NCI-H526 (cell line): ENCODE data around the gene CYP24A1.

Experiments used
- DNase-seq, 2 experiments: peaks; one replicate each; lab custom pipeline; 2025; lab: John Stamatoyannopoulos, UW

Gene CYP24A1

DNA sequence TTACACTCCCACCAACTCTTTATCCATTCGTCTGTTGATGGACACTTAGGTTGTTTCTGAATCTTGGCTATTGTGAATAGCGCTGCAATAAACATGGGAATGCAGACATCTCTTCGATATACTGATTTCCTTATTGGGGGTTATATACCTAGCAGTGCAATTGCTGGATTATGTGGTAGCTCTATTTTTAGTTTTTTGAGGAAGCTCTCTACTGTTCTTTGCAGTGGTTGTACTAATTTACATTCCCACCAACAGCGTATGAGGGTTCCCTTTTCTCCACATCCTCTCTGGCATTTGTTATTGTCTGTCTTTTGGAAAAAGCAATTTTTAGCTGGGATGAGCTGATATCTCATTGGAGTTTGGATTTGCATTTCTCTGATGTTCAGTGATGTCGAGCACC is 29.5 kb upstream of the CYP24A1 start:
- no peak for DNase-seq

DNA sequence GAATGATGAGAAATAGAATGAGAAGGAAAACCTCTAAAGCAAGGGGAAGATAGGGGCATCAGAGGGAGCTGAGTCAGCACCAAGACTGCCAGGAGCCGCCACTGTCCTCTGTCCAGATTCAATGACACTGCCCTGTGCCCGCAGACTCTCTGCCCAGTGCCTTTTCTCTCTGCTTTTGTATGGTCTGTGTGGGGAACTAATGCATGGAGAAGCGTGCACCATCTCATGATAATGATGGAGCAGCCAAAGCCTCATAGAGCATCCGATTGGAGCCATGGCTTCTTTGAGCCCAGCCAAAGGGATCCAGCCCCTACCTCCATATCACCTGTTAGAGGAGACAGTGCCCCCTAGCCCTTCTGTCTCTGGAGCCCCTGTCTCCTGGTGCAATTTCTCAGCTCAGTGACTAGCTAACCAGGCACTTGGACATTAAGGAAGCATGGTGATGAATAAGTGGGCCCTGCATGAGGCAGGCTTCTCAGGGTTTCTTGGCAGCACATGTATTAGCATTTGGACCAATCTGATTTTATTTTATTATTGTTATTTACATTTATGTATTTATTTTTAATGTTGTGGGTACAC is 27.6 kb upstream of the CYP24A1 start:
- no peak for DNase-seq

GRCh38 chr20:54200487-54201267 is 26.9 kb upstream of the CYP24A1 start:
- peak; percentile 8 to 32 for DNase-seq

GRCh38 chr20:54199721-54200176 is 26.0 kb upstream of the CYP24A1 start:
- DNase-seq: peak; percentile 73 to 84

DNA sequence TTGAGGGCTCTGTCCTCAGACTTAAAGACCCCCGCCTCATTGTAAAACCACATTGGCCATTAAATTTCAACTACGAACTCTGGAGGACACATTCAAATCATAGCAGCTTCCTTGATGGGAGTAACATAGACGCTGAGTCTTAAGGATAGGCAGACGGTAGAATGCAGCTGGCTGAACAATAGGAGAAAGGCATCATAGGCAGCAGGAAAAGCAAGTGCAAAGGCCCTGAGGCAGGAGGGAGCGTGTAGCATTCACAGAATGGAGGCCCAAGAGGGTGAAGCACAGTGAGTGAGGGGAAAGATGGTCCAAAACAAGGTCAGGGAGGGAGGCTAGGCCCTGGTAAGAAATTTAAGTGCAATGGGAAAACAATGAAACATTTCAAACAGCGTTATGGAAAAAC is 25.5 kb upstream of the CYP24A1 start:
- DNase-seq: no peak

DNA sequence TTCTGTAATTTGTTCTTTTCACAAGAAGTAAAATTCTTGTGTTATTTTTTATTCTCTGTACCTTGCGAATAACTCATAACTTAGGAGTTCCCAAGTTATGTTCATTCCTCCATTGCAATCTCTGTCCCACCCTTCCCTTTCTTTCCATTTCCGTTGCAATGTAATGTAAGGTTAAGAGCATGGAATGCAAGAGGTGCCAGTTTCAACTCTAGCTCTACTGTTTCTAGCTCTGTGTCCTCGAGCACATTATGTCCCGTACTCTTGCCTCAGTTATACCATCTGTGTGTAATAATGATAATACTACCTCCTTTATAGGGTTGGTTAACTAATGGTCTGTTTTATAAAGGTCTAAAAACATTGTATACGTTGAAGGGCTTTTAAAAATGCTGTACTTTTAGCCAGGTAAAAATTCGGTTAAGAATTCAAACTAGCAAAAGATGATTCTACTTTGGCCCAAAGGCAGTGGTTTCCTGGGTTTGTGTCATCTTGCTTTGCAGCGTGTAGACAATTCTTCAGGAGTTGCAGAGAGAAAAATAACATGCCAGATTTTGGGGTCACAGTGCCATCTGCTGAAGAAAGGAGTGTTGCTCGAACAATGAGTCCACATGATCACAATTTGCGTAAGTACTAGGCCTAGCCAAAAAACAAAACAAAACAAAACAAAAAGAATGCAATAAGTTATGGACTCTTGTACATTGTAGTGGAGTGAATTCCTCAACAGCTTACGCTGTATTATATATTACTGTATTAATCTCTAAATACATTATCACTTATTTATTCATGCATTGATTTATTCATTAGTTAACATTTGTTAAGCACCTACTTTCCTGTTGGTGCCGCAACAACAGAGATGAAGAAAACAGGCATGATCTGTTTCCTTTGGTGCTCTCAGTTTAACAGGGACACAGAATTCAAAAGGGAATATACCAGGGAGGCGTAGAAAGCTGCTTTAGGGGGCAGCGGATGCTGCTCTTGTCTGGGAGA is 24.1 kb upstream of the CYP24A1 start:
- DNase-seq: peak in 1 of 2 experiments; percentile 43

- no peak for DNase-seq
Observed at GRCh38 chr20:54195483-54196472, 22.0 kb upstream of the CYP24A1 start.

GRCh38 chr20:54194724-54195438 is 21.1 kb upstream of the CYP24A1 start:
- no peak for DNase-seq

GRCh38 chr20:54193817-54194216 is 20.0 kb upstream of the CYP24A1 start:
- DNase-seq: no peak

GRCh38 chr20:54190217-54190616 is 16.4 kb upstream of the CYP24A1 start:
- DNase-seq: no peak

GRCh38 chr20:54189630-54190029 is 15.8 kb upstream of the CYP24A1 start:
- no peak for DNase-seq

DNA sequence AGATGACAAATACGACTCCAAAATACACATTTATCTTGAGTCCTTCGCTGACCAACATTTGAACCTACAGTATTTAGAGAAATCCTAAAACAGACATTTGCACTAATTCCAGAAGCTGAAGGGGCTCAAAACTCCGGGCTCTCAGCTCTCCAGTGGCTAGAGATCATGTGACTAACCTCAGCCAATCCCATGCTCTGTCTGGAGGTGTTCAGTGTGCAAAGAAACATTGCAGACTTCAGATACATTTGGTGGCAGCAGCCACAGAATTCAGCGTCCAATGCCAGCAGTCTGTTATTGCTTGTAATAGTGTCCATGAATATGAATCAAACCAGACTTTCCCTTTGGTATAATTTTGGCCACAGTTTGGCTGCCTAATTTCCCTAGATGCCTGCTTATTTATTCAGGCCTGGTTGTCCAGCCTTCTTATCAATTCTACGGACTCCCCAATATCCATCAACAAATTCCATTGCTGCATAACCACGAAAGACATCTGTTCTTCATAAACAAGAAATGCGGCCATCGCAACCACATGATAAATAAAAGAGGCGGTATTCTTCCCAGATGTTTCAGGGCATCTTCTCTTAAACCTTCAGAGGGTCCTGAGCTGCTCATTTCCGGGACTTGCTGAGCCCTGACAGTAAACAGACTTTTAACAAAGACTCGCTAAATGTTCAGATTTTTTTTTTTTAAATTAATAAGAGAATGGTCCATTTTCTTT is 14.5 kb upstream of the CYP24A1 start:
- DNase-seq: no peak

- DNase-seq: peak in 1 of 2 experiments; percentile 8
Observed at GRCh38 chr20:54184904-54185626, 11.3 kb upstream of the CYP24A1 start.

DNA sequence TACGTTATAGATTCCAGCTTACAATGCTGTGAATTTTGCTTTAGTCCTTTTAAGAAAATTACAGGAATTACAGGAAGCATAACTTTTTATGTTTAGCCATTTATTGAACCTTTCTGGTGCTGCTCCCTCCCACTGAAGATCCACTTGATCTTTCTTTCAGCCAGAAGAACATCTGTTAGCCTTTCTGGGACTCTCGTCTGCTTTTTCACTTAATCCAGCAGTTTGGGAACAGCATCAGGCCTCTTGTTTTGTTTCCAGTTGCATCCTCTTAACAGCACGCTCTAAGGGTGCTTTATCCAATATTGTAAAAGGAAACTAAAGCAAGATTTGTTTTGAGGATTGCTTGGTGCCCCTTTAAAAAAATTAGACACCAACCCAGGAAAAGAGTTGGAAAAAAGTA is 10.3 kb upstream of the CYP24A1 start:
- DNase-seq: no peak

GRCh38 chr20:54180931-54181330 is 7.1 kb upstream of the CYP24A1 start:
- no peak for DNase-seq

DNA sequence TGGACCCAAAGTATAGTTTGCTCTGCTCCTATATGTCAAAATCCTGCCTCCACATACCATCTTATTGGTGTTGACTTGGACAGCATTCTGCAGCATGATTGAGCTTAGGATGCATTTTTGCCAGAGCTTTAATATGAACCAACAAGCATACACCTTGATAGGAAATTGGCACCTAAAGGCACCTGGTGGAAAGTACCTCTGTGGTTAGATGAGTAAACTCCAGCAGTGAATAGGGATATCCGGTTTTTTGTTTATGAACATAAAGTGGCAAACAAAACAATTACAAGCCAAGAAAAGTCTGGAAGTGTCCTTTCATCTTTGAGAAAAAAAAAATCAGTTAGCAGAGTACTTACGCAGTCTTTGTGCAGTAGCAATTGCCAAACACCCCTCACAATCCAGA is 6.2 kb upstream of the CYP24A1 start:
- DNase-seq: no peak

GRCh38 chr20:54178256-54178655 is 4.5 kb upstream of the CYP24A1 start:
- no peak for DNase-seq

- no peak for DNase-seq
Observed at GRCh38 chr20:54177378-54177777, 3.6 kb upstream of the CYP24A1 start.

GRCh38 chr20:54176610-54177009 is 2.8 kb upstream of the CYP24A1 start:
- DNase-seq: no peak
